Middle frontal gyrus (tissue), 1 donor: ENCODE results near the gene CNPY1.
"Not testable (repeated sequence)": the region's sequence is repeated elsewhere in the genome, so short reads cannot be mapped to it uniquely, and the experiment has no call there.

Experiments used
- DNase-seq: peaks from one replicate; pipeline ENCODE4 v3.0.0-alpha.2; 2015; ENCODE audit warnings: low spot score; ENCODE audit errors: extremely low spot score

Gene CNPY1

DNA sequence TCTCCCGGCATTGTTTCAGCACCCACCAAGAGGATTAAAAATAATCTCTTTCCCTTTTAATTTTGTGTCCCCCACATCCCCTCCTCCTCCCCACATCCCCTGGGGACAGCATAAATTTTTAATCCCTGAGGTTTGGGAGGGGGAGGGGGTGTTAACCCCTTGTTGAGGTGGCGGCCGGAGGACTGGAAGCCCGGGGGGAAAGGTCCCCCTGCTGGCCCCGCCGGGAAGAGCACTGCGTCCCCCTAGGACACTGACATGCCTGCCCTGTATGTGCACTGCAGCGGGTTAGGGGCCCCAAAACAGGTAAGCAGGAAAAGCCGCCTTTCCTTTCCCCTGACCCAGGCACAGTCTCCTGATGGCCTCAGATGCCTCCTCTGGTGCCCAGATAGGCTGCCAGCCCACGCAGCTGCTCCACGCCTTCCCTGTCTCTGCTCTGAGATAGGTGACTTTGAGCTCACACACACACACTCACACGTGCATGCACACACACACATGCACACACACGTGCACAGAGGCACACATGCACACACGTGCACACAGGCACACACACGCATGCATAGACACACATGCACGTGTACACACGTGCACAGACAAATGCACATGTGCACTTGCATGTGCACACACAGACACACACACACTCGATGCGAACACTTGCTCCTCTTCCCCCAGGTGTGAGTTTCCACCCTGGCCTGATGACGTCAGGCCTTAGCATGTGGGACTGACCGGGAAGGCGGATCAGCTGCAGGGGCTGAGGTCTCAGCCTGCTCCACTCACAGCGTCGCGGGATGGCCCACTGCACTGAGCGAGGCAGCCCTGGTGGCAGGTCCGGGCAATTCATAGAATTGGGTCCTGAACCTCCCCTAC, 12.3 kb downstream of the CNPY1 start:
- no peak for DNase-seq

DNA sequence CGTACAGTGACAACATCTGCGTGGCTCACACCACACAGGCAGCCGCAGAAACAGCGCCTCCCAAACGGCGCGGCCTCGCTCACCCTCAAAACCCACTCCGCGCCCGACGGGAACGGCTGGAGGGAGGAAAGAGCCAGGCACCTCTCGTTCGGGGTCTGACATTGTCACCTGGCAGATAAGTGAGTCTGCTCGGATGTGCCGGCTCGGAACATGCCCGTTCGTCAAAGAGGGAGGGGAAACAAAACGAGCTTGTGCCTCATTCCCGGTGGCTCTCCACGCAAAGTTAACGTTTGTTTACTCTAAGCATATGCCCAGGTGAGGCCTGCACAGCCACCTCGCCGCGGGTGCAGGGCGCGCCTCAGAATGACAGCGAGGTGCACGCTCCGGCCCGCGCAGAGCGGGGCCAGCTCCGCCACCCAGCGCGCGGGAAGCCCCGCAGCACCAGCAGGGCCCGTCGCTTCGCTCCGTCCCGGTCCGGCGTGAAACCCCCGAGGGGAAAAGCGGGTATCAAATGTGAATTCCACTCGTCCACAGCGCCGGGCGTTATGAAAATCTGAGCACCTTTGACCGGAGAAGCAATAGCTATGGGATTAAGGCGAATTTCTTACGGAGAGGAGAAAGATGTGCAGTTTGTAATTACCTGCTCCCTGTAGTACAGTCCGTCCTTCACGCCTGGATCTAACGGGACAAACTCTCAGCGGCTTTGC, 13.1 kb downstream of the CNPY1 start:
- no peak for DNase-seq

DNA sequence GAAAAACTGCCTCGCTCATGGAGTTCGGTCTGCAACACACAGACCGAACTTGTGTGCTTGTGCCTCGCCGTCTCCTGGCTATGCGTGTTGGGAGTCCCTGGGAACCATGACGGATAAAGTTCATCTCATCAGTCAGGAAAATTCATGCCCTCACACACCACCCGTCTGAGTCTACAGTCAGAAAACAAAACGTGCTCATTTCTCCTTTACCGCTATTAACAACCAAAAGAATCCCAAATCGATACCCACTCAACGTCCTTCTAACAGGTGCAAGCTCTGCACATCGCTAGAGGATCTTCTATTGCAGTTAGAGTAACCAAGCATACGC, 13.6 kb downstream of the CNPY1 start:
- DNase-seq = no peak

DNA sequence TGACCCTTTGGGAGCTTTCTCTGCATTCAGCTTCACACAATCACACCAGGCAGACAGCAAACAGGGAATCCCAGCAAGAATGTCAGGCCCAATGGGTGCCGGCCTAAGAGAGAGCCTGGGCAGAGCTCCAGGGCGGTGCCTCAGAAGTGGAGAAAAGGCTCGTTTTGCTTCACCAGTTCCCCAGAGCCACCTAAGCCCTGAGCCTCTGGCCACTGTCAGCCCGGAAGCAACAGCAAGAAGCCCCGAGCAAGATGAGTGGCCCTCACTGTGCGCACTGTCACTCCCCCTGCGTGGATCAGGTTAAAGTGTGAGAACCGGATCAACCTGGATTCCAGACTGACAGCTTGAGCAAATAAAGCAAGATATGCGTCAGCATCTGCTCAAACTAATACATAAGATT, 14.7 kb downstream of the CNPY1 start:
- DNase-seq = no peak

DNA sequence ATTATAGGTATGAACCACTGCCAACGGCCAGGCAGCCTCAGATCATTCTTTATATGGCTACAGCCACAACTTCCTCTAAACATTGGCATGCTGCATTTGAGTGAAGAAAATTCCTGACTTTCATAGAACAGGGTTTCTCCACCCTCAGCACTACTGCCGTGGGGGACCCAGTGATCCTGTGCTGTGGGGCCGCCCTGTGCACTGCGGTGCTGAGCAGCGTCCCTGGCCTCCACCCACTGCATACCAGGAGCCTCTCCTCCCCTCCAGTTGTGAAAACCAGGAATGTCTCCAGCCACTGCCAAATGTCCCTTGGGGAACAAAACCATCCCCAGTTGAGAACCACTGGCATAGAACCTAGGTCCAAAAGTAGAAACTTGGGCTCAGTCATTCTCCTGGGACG, 15.8 kb downstream of the CNPY1 start:
- DNase-seq = no peak

DNA sequence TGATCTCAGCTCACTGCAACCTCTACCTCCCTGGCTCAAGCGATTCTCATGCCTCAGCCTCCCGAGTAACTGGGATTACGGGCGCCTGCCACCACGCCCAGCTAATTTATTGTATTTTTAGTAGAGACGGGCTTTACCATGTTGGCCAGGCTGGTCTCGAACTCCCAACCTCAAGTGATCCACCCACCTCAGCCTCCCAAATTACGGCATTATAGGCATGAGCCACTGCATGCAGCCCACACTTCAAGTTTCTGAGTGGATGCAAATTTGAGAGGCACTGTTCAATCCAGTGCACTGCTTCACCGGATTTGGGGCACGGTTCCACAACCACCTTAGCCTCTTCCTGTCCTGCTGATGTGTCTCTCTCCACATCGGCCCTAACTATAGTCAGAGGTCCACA, 16.5 kb downstream of the CNPY1 start:
- no peak for DNase-seq

DNA sequence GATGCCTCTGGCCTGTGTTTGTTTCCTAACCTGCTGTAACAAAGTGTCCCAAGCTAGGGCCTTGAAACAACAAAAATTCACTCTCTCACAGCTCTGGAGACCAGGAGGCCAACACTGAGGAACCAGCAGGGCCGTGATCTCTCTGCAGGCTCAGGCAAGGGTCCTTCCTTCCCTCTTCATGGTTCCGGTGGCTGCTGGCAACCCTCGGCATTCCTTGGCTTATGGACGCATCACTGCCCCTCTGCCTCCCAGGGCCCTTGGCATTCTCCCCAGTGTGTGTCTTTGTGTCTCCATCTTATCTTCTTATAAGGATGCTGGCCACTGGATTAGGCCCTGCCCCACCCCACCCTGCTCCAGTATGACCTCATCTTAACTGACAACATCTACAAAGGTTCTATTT, 17.0 kb downstream of the CNPY1 start:
- no peak for DNase-seq

DNA sequence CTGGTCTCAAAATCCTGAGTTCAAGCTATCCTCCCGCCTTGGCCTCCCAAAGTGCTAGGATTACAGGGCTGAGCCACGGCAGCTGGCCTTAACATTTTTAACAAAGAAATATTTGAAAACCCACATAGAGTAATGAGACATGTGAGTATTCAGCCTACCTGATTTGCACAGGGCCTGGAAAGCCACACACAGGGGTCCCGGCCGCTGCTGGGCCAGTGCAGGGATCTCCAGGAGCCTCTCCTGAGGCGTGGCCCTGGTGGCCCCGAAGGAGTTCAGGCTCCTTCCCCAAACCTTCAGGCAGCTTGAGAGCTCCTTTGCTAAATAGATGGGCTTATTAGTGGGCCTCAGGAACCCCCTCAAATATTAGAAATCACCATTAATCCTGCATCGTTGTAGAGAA, 18.7 kb downstream of the CNPY1 start:
- DNase-seq = no peak

DNA sequence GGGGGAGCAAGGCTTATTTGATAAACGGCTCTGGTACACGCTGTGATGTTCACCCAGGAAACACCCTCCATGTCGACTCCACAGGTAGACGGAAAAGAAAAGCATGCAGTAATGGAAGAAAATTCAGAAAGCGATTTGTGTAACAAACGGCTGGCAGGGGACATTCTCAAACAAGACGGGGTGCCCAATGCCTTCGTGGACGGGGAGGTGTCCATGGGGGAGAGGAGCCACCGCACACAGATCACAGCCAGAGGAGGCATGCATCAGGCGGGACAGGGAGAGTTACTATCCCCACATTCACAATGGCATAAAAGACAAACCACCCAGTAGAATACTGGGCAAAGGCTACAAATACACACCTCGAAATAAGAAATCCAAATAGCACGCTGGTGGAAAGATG, 20.1 kb downstream of the CNPY1 start:
- no peak for DNase-seq

DNA sequence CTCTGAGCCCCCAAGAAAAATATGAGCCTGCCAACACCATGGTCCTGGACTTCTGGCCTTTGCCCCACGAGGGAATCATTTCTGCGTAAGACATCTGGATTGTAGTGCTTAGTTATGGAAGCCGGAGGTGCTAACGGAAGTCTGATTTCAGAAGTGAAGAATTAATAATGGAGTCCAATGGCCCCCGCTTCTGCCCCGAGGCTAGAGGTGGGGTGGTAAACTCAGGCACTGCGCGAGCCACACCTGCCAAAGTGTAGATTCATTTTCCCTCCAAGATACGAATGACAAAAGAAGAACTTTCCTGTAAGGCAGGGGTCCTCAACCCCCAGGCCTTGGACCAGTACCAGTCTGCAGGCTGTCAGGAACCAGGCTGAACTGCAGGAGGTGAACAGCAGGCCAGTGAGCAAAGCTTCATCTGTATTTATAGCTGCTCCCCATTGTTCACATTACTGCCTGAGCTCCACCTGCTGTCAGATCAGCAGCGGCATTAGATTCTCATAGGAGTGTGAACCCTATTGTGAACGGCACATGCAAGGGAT, 22.3 kb downstream of the CNPY1 start:
- DNase-seq = no peak

DNA sequence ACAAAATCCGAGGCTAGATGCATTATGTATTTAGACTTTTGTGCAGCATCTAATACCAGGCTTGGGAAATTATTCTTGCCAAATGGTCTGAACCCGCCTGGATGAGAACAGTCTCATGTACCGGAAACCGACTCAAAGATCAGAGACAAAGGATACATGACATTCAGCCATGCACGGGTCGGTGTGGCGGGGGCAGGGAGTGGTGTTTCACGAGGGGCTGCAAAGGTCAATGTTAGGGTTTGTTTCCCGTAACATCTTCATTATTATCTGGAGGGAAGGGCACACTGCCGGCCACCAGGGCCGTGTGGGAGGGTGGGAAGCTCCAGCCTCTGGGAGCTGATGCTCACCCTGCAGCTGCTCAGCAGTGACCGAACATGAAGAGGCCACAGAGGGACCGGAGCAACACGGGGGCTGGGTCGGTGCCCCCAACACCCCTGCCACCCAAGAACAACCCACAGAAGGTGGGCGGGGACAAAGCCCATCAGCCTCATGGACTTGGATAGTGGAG, 23.1 kb downstream of the CNPY1 start:
- no peak for DNase-seq

DNA sequence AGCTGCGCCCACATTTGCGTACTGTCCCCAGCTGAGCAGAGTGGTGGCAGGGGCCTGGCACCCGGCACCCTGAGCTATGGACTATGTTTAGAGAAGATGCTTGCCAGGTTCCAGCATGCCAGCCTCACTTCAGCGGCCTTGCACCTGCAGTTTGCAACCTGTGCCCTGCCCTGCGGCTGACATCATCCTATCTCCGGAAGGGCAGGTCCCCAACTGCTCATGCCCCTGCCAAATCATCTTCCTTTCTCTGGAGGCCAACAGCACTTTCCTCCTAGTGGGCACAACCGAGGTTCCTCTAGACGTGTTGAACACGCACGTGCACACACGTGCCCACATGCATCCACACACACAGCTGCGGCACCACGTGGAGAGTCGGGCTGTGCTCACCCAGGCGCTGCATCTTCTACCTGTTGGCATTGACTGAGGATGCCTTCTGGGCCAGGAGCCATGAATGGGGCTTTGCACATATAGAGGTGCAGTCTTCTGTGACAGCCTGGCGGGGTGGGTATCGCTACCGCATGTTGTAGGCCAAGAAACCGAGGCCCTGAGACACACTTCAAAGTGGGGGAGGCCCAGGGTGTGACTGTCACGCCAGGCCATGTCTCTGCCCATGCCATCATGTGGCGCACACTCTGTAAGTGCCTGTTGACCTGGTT, 24.5 kb downstream of the CNPY1 start:
- no peak for DNase-seq

DNA sequence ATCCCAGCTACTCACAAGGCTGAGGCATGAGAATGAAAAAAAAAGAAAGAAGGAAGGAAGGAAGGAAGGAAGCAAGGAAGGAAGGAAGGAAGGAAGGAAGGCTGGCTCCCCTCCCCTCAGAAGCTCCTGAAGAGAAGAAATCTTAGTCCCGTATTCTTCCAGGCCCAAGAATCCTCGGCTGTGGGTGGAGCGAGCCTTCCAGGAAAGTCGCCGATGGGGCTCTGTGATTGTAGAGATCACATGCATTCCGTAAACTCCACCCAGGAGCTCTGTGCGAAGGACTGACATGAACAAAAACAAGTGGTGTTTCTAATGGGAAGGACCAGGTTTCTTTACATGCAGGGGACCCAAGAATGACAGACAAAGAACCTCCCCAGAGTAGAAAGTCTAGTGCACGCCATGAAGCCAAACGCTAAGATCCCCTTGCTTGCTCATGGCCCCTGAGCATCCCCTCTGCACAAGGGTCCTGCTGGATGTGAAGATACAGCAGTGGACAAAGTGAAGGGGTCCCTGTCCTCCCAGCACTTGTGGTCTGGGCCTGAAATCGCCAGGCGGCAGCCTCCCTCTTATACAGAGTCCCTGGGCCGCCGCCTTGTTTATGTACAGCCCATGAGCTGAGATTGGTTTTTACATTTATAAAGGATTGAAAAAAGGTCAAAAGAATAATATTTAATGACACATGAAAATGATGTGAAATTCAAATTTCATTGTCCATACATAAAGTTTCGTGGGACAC, 25.2 kb downstream of the CNPY1 start:
- DNase-seq = no peak

DNA sequence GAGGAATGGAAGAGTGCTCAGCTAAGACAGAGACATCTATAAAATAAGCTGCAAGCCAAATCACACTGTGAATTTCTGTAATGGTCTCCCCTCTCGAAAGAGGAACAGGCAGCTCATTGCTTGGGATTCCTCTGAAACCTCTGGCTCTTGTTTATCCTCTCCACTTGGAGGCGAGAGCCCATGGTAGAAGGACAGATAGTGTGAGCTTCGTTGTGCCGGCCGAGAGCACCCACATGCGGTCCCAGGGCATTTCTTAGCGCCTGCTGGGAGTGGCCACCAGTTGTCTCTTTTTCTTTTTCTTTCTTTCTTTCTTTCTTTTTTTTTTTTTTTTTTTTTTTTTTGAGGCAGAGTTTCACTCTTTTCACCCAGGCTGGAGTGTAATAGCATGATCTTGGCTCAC, 26.2 kb downstream of the CNPY1 start:
- no peak for DNase-seq

DNA sequence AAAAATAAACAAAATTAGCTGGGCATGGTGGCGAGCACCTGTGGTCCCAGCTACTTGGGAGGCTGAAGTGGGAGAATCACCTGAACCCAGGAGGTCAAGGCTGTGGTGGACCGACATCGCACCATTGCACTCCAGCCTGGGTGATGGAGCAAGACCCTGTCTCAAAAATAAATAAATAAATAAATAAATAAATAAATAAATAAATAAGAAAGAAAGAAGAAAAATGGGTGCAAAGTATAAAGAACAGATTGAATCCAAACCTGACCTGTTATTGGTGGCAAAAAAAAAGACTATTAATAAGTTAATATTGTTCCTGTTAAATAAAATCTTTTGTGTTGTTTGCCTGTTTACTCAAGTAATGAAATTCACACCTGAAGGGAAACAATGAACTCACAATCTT, 27.0 kb downstream of the CNPY1 start:
- not testable (repeated sequence) for DNase-seq

DNA sequence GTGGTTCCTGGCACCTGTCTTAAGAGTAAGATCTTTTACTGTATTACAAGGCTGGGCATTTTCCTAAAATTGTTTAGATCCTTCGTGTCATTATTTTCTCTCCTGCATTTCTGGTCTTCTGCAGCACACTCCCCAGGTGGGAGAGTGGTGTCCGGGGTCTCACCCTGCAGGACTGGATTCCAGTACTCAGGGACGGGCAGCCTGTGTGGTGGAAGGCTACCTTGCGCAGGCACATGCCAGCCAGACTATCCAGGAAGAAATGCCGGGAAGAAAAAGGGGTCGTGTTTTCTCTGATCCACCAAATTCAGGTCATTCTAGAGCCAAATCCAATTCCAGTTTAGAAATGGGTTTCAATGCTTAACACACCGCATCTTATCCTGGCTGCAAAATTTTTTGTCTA, 27.7 kb downstream of the CNPY1 start:
- DNase-seq = no peak

DNA sequence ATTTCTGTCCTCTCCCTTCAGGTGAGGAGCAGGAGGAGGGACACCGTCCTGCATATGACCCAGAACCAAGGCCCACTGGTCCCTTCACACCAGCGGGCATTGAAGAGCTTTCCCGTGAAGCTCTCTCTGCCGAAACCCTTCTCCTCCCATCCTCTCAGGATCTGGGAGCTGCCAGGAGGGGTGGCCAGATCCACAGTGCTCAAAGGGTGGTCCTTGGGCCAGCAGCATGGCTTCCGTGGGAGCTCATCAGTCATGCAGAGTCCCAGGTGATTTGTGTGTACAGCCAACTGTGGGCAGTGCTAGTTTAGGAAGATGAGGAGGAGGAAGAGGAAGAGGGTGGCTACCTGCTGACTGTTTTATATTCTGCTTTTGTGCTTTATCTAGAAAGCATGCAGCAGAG, 28.4 kb downstream of the CNPY1 start:
- no peak for DNase-seq

DNA sequence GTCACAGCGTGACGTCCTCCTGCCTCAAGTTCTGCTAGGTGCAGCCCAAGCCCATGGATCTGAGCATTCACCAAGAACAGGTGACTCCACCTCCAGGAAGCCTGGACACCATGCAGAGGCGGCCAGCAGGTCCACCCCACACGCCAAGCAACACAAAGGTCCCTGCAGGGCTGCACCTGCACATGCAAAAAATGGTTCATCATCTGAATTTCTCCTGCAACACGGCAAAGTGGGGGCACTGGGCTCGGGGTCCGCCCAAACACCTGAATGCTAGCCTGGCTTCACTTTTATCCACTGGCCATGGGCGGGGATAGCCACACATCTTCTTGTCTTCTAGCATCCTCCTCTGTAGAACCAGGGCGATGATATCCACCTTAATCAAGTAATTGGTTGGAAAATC, 28.9 kb downstream of the CNPY1 start:
- no peak for DNase-seq

DNA sequence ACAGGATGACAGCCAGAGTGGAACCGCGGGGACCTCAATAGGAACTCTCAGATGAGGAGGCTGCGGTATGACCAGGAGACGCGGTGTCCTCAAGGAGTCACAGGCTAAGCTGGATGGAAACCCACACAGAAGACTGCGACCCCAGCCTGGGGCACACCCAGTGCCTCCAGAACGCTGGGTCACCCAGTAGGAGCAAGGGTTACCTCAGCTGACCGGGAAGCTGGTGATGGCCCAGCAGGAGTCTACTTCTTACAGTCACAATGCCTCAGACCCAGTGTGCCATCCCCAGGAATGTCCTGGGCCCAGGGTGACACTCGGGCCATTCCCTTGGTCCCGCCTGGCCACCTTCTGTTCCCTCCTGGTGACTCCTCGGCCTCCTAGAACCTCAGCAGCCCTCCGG, 29.9 kb downstream of the CNPY1 start:
- DNase-seq = no peak

DNA sequence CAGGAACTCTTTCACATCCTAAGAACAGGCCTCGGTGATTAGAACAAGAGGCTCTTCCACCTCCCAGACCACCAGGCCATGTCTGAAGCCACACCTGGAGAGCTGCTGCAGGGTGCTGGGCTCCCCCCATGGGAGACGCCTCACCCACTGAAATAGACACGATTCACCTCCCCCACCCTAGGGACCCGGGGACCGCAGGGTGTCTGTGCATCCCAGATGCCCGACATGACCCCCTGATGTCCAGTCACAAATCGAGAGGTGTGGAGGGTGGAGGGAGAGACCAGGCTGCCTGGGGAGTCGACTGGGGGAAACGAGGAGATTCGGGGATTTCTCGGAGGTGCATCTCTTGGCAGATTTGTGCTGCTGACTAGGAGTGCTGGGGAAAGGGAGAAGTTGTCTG, 31.0 kb downstream of the CNPY1 start:
- DNase-seq = no peak

DNA sequence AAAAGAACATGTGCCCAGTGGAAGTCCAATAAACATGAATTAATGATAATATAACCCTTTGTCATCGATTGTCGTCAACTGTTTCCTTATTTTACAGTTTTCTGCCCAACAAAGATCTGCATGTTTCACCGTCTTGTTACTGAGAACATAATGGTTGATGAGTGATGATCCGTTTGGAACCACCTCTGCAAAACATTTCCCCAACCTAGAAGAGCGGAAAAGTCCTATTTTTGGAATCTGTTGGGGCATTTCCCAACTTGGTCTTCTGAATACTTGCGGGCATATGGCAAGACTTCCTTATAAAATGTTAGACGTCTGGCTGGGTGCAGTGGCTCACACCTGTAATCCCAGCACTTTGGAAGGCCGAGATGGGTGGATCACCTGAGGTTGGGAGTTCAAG, 32.1 kb downstream of the CNPY1 start:
- no peak for DNase-seq
